ENCODE results near the gene BSN. TPM values are rescaled to one million over a fixed set of nuclear protein-coding genes. Genes with fewer than 3 reads are reported as not detected.

Gene BSN
- polyA plus RNA-seq, 1 experiment: 0.04 TPM

DNA sequence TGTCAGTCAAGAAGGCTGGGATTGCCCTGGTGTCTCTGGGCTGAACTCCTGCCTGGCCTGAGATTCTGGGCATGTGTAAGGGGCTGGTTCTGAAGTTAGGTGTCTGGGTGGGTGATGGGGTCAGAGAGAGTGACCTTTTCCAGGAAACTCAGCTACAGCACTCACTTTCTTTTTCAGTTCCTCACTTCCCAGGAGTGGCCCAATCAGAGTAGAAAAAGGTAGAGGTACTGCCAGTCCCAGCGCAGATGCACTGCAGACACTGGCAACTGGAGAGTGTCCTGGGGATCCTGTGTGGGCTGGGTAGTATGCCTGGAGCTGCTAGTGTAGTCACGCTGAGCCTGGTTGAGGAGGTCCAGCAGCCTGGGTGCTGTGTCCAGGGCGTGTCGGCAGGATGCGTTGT is 73.4 kb downstream of the BSN start:
- POLR2A ChIA-PET: interaction anchor here (0.5 kb wide), 1 partner anchor 123 kb away, joined by 13 read pairs; no protein-coding TSS in a partner anchor
- TF ChIP-seq, protein P1, sequence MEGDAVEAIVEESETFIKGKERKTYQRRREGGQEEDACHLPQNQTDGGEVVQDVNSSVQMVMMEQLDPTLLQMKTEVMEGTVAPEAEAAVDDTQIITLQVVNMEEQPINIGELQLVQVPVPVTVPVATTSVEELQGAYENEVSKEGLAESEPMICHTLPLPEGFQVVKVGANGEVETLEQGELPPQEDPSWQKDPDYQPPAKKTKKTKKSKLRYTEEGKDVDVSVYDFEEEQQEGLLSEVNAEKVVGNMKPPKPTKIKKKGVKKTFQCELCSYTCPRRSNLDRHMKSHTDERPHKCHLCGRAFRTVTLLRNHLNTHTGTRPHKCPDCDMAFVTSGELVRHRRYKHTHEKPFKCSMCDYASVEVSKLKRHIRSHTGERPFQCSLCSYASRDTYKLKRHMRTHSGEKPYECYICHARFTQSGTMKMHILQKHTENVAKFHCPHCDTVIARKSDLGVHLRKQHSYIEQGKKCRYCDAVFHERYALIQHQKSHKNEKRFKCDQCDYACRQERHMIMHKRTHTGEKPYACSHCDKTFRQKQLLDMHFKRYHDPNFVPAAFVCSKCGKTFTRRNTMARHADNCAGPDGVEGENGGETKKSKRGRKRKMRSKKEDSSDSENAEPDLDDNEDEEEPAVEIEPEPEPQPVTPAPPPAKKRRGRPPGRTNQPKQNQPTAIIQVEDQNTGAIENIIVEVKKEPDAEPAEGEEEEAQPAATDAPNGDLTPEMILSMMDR (IDR thresholded peaks at IDR 0.05; ENCODE audit: insufficient read depth, low read depth, low read length): no peak
- Histone ChIP-seq H3K4me3 (ENCODE audit: low read depth, low read length) (no peak overlapping the region), H3K36me3 (ENCODE audit: control insufficient read depth, insufficient read depth, low read length) (no peaks in the 10 kb centered on the region), H3K27me3 (ENCODE audit: control insufficient read depth, insufficient read depth, low read length) (peaks cover 16% of the 10 kb centered on the region)
- no peak for DNase-seq (ENCODE audit: low read depth)
- CTCF ChIA-PET: interaction anchor here (0.6 to 1.3 kb wide), 2 partner anchors 14 to 17 kb away, joined by 3 read pairs; no protein-coding TSS in a partner anchor

- ChIA-PET CTCF (interaction anchor here (0.6 to 1.3 kb wide), 4 partner anchors 12 to 89 kb away, joined by 3 to 4 read pairs (median 3); no protein-coding TSS in a partner anchor), POLR2A (interaction anchor here (0.5 kb wide), 1 partner anchor 124 kb away, joined by 13 read pairs; no protein-coding TSS in a partner anchor)
- TF ChIP-seq, protein P1 (IDR thresholded peaks at IDR 0.05; ENCODE audit: insufficient read depth, low read depth, low read length): no peak
These were observed 74.0 kb downstream of the BSN start for GRCh38 chr3:49628249-49628648.

DNA sequence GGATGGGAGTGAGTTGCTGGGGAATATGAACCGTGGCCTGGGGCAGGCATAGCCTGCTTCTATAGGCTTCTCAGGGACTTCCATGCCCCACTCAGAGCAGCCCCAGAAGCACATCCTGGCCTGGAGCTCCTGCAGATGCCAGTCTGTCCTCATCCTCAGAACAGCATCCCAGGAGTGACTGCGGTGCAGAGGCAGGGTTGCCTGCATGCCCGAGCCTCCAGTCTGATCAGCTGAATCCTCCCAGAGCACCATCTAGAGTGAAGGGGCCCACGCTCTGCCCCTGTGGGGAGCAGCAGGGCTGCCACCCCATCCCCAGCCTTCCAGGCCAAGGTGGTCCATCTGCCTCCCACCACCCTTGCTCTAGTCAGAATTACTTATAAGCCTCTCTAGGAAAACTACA is 75.2 kb downstream of the BSN start:
- DNase-seq (ENCODE audit: low read depth): no peak
- no peak overlapping the region for H3K4me3 ChIP-seq (ENCODE audit: low read depth, low read length)
- peaks cover 12% of the 10 kb centered on the region for H3K27me3 ChIP-seq (ENCODE audit: control insufficient read depth, insufficient read depth, low read length)
- CTCF ChIA-PET: interaction anchor here (1.2 kb wide), 1 partner anchor 90 kb away, joined by 4 read pairs; no protein-coding TSS in a partner anchor
- TF ChIP-seq, protein P1 (IDR thresholded peaks at IDR 0.05; ENCODE audit: insufficient read depth, low read depth, low read length): no peak
- no peaks in the 10 kb centered on the region for H3K36me3 ChIP-seq (ENCODE audit: control insufficient read depth, insufficient read depth, low read length)
- POLR2A ChIA-PET: no interaction called here

More at GRCh38 chr3:49628249-49628648, 74.0 kb downstream of the BSN start:
- no peak overlapping the region for H3K4me3 ChIP-seq (ENCODE audit: low read depth, low read length)
- H3K27me3 ChIP-seq (ENCODE audit: control insufficient read depth, insufficient read depth, low read length): peaks cover 14% of the 10 kb centered on the region
- no peak for DNase-seq (ENCODE audit: low read depth)
- no peaks in the 10 kb centered on the region for H3K36me3 ChIP-seq (ENCODE audit: control insufficient read depth, insufficient read depth, low read length)

DNA sequence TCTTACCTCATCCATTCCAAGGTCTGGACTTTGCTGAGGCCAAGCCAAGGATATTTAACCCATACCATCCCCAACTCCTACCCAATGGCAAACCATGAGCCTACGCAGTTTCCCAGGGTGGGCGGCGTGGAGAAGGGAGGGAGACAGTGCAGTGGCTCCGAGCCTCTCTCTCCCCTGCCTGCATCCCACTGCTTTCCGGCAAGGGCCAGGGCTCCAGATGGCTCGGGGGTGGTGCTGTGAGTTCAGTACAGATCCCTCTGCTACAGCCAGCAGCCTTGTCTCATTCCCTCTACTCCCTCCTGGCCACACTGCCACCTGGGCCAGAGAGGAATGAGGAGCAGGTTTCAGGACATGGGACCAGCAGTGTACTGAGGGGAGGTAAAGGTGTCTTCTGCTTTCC is 75.6 kb downstream of the BSN start:
- DNase-seq (ENCODE audit: low read depth): no peak
- CTCF ChIA-PET: no interaction called here

DNA sequence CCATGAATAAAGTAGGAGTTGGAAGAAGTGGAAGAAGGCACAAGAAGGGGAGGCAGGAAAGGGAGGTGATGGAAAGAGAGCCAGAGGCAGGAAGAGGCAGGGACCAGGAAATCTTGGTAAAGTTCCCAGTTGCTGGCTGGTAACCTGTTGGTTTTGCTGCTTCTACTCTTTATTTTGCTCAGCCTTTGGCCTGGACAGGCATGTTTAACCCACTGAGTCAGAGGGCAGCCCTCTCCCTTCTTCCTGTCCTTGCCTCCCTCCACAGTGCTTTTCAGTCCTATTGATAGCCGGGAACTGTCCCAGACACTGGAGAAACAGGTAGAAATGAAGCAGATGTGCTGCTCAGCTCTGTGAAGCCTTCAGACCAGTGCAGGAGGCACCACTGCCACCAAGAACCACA is 76.5 kb downstream of the BSN start:
- Histone ChIP-seq H3K36me3 (ENCODE audit: control insufficient read depth, insufficient read depth, low read length) (no peaks in the 10 kb centered on the region), H3K27me3 (ENCODE audit: control insufficient read depth, insufficient read depth, low read length) (peaks cover 11% of the 10 kb centered on the region), H3K4me3 (ENCODE audit: low read depth, low read length) (no peak overlapping the region)
- CTCF ChIA-PET: no interaction called here
- no peak for DNase-seq (ENCODE audit: low read depth)
- POLR2A ChIA-PET: no interaction called here
- TF ChIP-seq, protein P1 (IDR thresholded peaks at IDR 0.05; ENCODE audit: insufficient read depth, low read depth, low read length): no peak

More for the DNA sequence above, 75.6 kb downstream of the BSN start:
- Histone ChIP-seq H3K27me3 (ENCODE audit: control insufficient read depth, insufficient read depth, low read length) (peaks cover 12% of the 10 kb centered on the region), H3K4me3 (ENCODE audit: low read depth, low read length) (no peak overlapping the region), H3K36me3 (ENCODE audit: control insufficient read depth, insufficient read depth, low read length) (no peaks in the 10 kb centered on the region)
- POLR2A ChIA-PET: no interaction called here
- TF ChIP-seq, protein P1 (IDR thresholded peaks at IDR 0.05; ENCODE audit: insufficient read depth, low read depth, low read length): no peak

Measured in BJ (cell line).